AG08396 (cell line): ENCODE measurements around the gene BRD1.
A peak's percentile ranks its signal among the peaks of the same experiment; 100 is the strongest.

Source experiments
- DNase-seq: peaks from one replicate; pipeline ENCODE4 v3.0.0; 2012; ENCODE audit warnings: low spot score, mixed read lengths

BRD1 gene

GRCh38 chr22:49751318-49751965, 76.2 kb downstream of the BRD1 start:
- no peak for DNase-seq

GRCh38 chr22:49749885-49750510, 77.7 kb downstream of the BRD1 start:
- no peak for DNase-seq

DNA sequence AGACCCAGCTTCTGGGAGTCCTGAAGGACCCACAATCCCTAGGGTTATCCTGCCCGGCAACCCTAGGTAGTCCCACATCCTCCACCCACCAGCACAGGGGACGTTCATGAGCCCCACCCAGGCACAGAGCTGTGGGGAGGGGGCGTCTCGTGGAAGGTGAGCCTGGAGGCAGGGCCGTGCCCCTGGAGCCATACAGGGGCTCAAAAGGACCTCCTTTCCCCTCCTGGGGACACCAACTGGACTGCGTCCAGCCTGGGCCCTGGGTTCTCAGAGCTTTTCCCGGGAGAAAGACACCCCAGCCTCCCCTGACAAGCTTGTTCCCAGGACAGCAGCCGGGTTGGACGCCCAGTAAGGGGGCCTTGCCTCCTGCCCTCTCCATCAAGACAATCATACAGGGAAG, 78.4 kb downstream of the BRD1 start:
- DNase-seq: no peak

GRCh38 chr22:49748514-49748913, 79.2 kb downstream of the BRD1 start:
- DNase-seq: no peak

- DNase-seq: no peak
Observed at GRCh38 chr22:49747716-49748115, 80.0 kb downstream of the BRD1 start.

DNA sequence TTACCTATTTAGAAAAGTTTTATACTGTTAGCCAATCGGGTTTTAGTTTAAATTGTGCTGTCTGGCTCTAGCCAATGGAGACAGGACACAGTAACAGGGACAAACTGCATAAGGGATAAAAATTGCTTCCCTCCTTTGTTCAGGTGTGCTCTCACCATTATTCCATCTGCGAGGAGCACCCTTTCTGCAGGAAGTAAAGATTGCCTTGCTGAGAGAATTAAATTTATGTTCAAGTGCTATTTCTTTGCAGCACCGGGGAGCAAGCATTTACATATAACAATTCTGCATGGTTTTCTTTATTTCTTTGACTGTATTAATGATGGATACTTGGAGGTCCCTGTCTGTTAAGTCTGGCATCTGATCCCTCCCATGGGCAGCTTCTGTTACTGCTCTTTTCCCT, 80.5 kb downstream of the BRD1 start:
- no peak for DNase-seq

- DNase-seq: no peak
Observed at GRCh38 chr22:49746065-49746464, 81.6 kb downstream of the BRD1 start.

GRCh38 chr22:49740242-49740641, 87.4 kb downstream of the BRD1 start:
- no peak for DNase-seq

- no peak for DNase-seq
Observed at GRCh38 chr22:49739138-49739537, 88.5 kb downstream of the BRD1 start.

- DNase-seq: no peak
Observed at GRCh38 chr22:49738566-49738965, 89.1 kb downstream of the BRD1 start.

- DNase-seq: no peak
Observed at GRCh38 chr22:49738006-49738405, 89.7 kb downstream of the BRD1 start.

DNA sequence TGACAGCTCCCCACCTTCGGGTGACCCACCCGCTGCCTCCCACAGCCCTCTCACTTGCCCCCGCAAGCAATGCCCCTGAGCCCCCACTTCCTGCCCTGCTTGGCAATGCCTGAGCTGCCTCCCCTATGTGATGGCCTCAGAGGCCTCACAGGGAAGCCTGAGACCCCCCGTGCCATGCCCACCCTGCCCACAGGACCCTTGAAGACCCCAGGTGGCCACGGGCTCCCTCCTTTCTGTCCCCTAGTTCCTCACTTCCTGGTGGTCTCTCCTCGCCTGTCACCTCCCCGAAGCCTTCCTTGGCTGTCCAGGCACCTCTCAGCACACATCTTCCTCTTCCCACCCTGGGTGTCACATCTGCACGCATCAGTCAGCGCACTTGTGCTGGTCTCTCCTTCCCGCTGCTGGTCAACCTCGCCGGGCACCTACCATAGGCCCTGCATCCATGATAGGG, 90.5 kb downstream of the BRD1 start:
- DNase-seq: no peak

DNA sequence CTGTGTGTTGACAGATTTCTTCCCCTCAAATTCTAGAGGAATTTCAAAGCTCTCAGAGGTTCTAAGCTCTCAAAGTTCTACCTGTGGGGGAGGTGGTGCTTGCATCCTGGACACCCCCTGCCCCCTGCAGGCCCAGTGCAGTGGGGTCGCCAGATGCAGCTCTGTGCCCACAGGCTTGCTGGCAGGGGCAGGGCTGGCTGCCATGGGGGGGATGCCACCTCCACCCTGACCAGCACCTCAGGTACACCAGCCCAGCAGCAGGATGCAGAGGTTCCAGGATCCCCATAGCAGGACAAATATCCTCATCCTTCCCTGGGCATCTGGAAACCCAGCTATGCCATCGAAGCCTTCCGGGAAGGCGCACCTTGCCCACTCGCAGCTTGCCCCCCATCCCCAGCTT, 91.1 kb downstream of the BRD1 start:
- no peak for DNase-seq

DNA sequence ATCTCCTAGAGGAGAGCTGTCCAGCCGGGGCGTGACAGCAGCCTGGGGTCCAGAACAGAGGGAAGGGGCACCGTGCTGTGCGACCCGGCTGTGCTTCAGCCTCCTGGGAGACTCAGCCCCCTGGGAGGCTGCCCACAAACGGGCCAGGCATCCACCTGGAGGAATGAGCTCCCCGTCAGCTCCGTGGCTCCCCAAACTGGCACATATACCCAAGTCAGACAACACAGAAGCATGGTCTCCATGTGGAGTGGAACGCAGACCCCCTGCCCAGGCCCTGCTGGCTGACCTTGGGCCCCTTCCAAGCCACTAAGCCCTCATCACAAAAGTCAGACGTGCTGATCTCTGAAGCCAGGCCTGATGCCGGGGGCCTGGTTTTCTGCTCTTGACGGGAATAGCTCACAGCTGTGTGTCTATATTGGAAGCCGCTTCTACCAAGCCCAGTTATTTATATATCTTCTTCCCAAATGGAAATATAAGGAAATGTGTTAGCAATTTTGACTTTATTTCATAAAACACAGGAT, 91.7 kb downstream of the BRD1 start:
- DNase-seq: no peak

DNA sequence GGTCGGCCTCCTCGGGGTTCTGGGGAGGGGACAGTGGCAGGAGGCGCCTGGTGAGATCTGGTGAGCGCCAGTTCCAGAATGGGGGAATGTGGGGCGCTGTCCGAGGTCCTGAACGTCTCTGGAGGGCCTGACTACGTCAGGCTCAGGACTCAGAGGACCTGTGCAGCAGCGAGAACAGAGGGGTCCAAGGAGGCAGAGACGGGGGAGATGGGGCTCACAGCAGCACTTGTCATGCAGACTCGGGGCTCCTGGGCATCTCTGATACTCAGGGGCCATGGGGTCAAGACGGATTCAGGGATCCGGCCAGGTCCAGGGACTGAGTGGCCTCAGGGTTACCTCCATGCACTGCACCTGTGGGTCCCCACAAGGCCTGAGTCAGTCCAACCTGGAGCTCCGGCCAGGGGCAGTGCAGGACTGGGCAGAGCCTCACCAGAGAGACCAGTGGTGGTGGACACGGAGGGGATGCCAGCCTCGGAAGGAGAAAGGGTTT, 92.2 kb downstream of the BRD1 start:
- DNase-seq: peak; percentile 60

DNA sequence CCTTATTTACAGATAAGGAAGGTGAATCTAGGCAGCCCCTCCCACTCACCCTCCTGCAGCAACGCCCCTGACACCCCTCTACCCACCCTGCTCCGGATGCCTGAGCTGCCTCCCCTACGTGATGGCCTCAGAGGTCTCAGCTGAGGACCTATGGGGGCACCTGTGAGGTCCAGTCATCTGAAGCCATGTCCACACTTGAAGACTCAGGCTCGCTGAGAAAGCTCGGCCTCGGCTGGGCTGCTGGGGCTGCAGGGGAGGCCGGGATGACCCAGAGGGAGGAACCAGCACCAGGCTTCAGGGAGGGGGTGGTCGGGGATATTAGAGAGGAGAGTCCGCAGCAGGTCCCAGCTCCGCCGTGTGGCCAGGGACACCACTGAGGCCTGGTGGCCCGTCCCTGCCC, 92.8 kb downstream of the BRD1 start:
- DNase-seq: no peak

GRCh38 chr22:49734390-49734789, 93.3 kb downstream of the BRD1 start:
- DNase-seq: no peak

DNA sequence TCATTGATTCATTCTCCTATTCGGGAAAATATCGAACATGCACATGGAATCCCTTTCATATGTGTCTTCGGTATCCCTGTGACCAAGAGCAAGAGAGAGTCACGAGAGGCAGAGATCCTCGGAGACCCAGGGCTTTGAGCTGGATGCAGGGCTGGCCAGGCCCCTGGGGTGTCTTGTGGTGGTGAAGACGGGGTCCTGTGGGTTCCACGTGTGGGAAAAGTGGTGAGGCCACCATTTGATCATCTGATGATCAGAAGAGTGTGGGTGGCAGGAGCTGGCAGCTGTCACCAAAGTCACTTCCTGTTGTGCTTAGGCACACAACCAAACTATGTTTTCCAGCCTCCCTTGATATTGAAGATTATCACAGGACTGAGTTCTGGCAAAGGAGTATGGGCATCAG, 94.0 kb downstream of the BRD1 start:
- no peak for DNase-seq

DNA sequence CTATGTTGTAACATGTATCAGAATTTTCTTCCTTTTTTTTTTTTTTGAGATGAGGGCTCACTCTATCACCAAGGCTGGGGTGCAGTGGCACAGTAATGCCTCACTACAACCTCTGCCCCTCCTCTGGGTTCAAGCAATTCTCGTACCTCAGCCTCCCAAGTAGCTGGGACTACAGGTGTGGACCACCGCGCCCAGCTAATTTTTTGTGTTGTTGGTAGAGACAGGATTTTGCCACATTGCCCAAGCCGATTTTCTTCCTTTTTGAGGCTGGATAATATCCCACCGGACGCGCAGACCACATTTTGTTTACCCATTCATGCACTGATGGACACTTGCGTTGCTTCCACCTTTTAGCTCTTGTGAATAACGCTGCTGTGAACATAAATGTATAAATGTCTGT, 97.0 kb downstream of the BRD1 start:
- DNase-seq: no peak

GRCh38 chr22:49728570-49729271, 99.0 kb downstream of the BRD1 start:
- DNase-seq: no peak

- DNase-seq: no peak
Observed at GRCh38 chr22:49727881-49728569, 99.6 kb downstream of the BRD1 start.

- DNase-seq: no peak
Observed at GRCh38 chr22:49727191-49727880, 100.3 kb downstream of the BRD1 start.
